HG02763 (cell line): ENCODE data around the gene ABCA1.
"Not testable (repeated sequence)": the region's sequence is repeated elsewhere in the genome, so short reads cannot be mapped to it uniquely, and the experiment has no call there.

ENCODE experiments used
- ATAC-seq: cut with Tn5 transposase; IDR thresholded peaks from one replicate; pipeline ENCODE4 v1.9.1; 2021; ENCODE audit warnings: mild to moderate bottlenecking, moderate library complexity; ENCODE audit not compliant: unreplicated experiment

ABCA1 gene

GRCh38 chr9:104927912-104928740, at the start of gene ABCA1:
Gene ABCA1, minus strand, starts transcription at chr9:104928155. Its CDS starts 24,476 bp downstream, at chr9:104903679.
- no peak for ATAC-seq

- no peak for ATAC-seq
Observed at GRCh38 chr9:104977580-104977979, 49.6 kb upstream of the ABCA1 start.

- no peak for ATAC-seq
Observed at GRCh38 chr9:104977168-104977567, 49.2 kb upstream of the ABCA1 start.

- ATAC-seq, result not testable (repeated sequence)
Observed at GRCh38 chr9:104975966-104976595, 48.1 kb upstream of the ABCA1 start.

GRCh38 chr9:104974053-104974962, 46.4 kb upstream of the ABCA1 start:
- no peak for ATAC-seq

GRCh38 chr9:104972242-104972866, 44.4 kb upstream of the ABCA1 start:
- ATAC-seq, result no peak

- no peak for ATAC-seq
Observed at GRCh38 chr9:104971511-104971910, 43.6 kb upstream of the ABCA1 start.

GRCh38 chr9:104970271-104970987, 42.5 kb upstream of the ABCA1 start:
- ATAC-seq, result no peak

GRCh38 chr9:104969116-104969515, 41.2 kb upstream of the ABCA1 start:
- ATAC-seq, result no peak

GRCh38 chr9:104968025-104968982, 40.3 kb upstream of the ABCA1 start:
- ATAC-seq, result peak; percentile 99

GRCh38 chr9:104963076-104963475, 35.1 kb upstream of the ABCA1 start:
- no peak for ATAC-seq

GRCh38 chr9:104961701-104962359, 33.9 kb upstream of the ABCA1 start:
- no peak for ATAC-seq

- ATAC-seq, result no peak
Observed at GRCh38 chr9:104961238-104961637, 33.3 kb upstream of the ABCA1 start.

GRCh38 chr9:104960662-104961061, 32.7 kb upstream of the ABCA1 start:
- ATAC-seq, result no peak

GRCh38 chr9:104958751-104959150, 30.8 kb upstream of the ABCA1 start:
- ATAC-seq, result no peak

GRCh38 chr9:104958006-104958405, 30.1 kb upstream of the ABCA1 start:
- not testable (repeated sequence) for ATAC-seq

- no peak for ATAC-seq
Observed at GRCh38 chr9:104951487-104951886, 23.5 kb upstream of the ABCA1 start.

GRCh38 chr9:104950838-104951237, 22.9 kb upstream of the ABCA1 start:
- ATAC-seq, result no peak
